CD4-positive, alpha-beta T cell (primary cell): ENCODE data around the gene IFNGR2. TPM values are rescaled to one million over a fixed set of nuclear protein-coding genes. Genes with fewer than 3 reads are reported as not detected.
A peak's percentile ranks its signal among the peaks of the same experiment; 100 is the strongest.
"Not testable (repeated sequence)": the region's sequence is repeated elsewhere in the genome, so short reads cannot be mapped to it uniquely, and the experiment has no call there.

Experiments used
- ATAC-seq: fragments of 200-7000 bp; cut with Tn5 transposase; one replicate; pipeline ENCODE4 v1.10.0; 2022; ENCODE audit warnings: mild to moderate bottlenecking; ENCODE audit not compliant: poor library complexity
- CTCF ChIA-PET: fragments of 350-600 bp; sonication (Branson Sonifier 250); formaldehyde crosslinking; loops from one replicate; lab custom pipeline; 2021; ENCODE audit warnings: antibody characterized with exemption, inconsistent platforms; lab: Charles Lee
- POLR2A ChIA-PET: fragments of 350-600 bp; sonication (Branson Sonifier 250); formaldehyde crosslinking; loops from one replicate; lab custom pipeline; 2021; ENCODE audit warnings: antibody characterized with exemption, inconsistent platforms; lab: Charles Lee
- DNase-seq, 14 experiments: peaks; one replicate each; pipeline ENCODE4 v3.0.0-alpha.2; 2013 to 2020; ENCODE audit warnings: mixed read lengths in 2 of 14
- H3K27ac ChIP-seq, 2 donors: one replicate each; pipeline versions ENCODE4 v1.5.1 to v1.7.0; 2013; ENCODE audit warnings: low read length in 2 of 2, low read depth in 1 of 2, mild to moderate bottlenecking in 1 of 2
- H3K27me3 ChIP-seq, 2 experiments: 1 replicate in 1 of 2; 2 replicates in 1 of 2; pipeline versions ENCODE4 v1.6.1 to v1.7.0; 2013; ENCODE audit warnings: low read length in 2 of 2, control low read depth in 1 of 2, mild to moderate bottlenecking in 1 of 2, moderate library complexity in 1 of 2; ENCODE audit not compliant: insufficient read depth in 2 of 2, control insufficient read depth in 1 of 2
- H3K36me3 ChIP-seq: one replicate; pipeline ENCODE4 v1.6.1; 2013; ENCODE audit warnings: low read length, control low read depth; ENCODE audit not compliant: insufficient read depth
- H3K4me1 ChIP-seq: one replicate; pipeline ENCODE4 v1.6.1; 2013; ENCODE audit warnings: low read length, control low read depth; ENCODE audit not compliant: insufficient read depth
- H3K4me3 ChIP-seq: one replicate; pipeline ENCODE4 v1.5.1; 2013; ENCODE audit warnings: mild to moderate bottlenecking, low read length, moderate library complexity
- H3K9me3 ChIP-seq, 2 experiments: 1 replicate in 1 of 2; 2 replicates in 1 of 2; pipeline versions ENCODE4 v1.6.1 to v1.7.0; 2013; ENCODE audit warnings: low read length in 2 of 2, mild to moderate bottlenecking in 2 of 2, control low read depth in 1 of 2, moderate library complexity in 1 of 2; ENCODE audit not compliant: control insufficient read depth in 1 of 2, insufficient read depth in 1 of 2
- H3K27ac Mint-ChIP-seq: one replicate; pipeline ENCODE4 v1.8.0; 2020; ENCODE audit warnings: mixed read lengths
- H3K27me3 Mint-ChIP-seq: one replicate; pipeline ENCODE4 v1.8.0; 2021; ENCODE audit warnings: mixed read lengths
- H3K36me3 Mint-ChIP-seq: one replicate; pipeline ENCODE4 v1.8.0; 2021; ENCODE audit warnings: low read depth, mixed read lengths
- H3K4me1 Mint-ChIP-seq: one replicate; pipeline ENCODE4 v1.8.0; 2021; ENCODE audit warnings: low read depth, mixed read lengths
- H3K4me3 Mint-ChIP-seq: one replicate; pipeline ENCODE4 v1.8.0; 2020; ENCODE audit warnings: mild to moderate bottlenecking, mixed read lengths
- H3K9me3 Mint-ChIP-seq: one replicate; pipeline ENCODE4 v1.8.0; 2020; ENCODE audit warnings: mixed read lengths
- intact Hi-C, 2 experiments: fragments of 100-400 bp; cut with DNase I in 1 of 2; cut with micrococcal nuclease in 1 of 2; formaldehyde crosslinking; loops; one replicate each; pipeline versions ENCODE4 v1.15.1 to v1.9.0; 2023 to 2025; cut with DNase I, micrococcal nuclease
- total RNA-seq, 174 experiments: library from RNA in 2 of 174; stranded (reverse) in 2 of 174; gene quantifications; one replicate each; pipeline ENCODE4 v1.2.3 and lab custom pipeline; 2021 to 2026
- TF ChIP-seq, protein P1 (sequence below): fragments of 200-600 bp; IDR thresholded peaks from one replicate; pipeline ENCODE4 v1.8.0; 2022; ENCODE audit warnings: antibody characterized with exemption, mild to moderate bottlenecking

The IFNGR2 gene
- total RNA-seq, 2 experiments from 2014 or later = 14.6 to 17.7 TPM

DNA sequence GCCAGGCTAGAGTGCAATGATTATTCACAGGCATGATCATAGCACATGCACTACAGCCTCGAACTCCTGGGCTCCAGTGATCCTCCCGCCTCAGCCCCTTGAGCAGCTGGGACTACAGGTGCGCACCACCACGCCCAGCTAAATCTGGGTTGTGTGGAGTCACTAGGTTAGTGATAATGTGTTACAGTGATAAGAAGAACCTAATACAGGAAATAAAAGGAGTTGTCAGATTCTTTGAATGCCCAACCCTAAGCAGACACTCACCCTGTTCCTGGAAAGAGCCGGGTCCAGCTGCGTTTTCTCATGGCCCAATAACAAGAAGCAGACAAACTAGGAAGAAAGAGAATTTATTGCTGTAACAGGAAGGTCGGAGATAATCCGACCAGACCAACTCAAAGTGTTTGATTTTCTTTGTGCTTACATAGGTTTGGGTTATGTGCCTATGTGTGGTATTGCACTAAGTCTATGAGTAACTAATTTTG is 8.8 kb downstream of the IFNGR2 start:
- peaks cover 54% of the 10 kb centered on the region for H3K4me1 Mint-ChIP-seq
- H3K36me3 ChIP-seq = peaks cover 29% of the 10 kb centered on the region
- H3K4me3 ChIP-seq = no peak overlapping the region
- ChIA-PET POLR2A (interaction anchor here (0.6 kb wide), 2 partner anchors 8 to 226 kb away, joined by 3 read pairs; no protein-coding TSS in a partner anchor), CTCF (interaction anchor here (1.5 kb wide), 1 partner anchor 28 kb away, joined by 3 read pairs; no protein-coding TSS in a partner anchor)
- H3K27me3 ChIP-seq = no peaks in the 10 kb centered on the region
- H3K9me3 Mint-ChIP-seq = no peaks in the 10 kb centered on the region
- TF ChIP-seq, protein P1, sequence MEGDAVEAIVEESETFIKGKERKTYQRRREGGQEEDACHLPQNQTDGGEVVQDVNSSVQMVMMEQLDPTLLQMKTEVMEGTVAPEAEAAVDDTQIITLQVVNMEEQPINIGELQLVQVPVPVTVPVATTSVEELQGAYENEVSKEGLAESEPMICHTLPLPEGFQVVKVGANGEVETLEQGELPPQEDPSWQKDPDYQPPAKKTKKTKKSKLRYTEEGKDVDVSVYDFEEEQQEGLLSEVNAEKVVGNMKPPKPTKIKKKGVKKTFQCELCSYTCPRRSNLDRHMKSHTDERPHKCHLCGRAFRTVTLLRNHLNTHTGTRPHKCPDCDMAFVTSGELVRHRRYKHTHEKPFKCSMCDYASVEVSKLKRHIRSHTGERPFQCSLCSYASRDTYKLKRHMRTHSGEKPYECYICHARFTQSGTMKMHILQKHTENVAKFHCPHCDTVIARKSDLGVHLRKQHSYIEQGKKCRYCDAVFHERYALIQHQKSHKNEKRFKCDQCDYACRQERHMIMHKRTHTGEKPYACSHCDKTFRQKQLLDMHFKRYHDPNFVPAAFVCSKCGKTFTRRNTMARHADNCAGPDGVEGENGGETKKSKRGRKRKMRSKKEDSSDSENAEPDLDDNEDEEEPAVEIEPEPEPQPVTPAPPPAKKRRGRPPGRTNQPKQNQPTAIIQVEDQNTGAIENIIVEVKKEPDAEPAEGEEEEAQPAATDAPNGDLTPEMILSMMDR = no peak
- no peaks in the 10 kb centered on the region for H3K9me3 ChIP-seq
- H3K4me3 Mint-ChIP-seq = no peak overlapping the region
- peak overlapping the region; percentile 64 for H3K27ac Mint-ChIP-seq
- intact Hi-C loops = no loop called here
- no peak overlapping the region for H3K27ac ChIP-seq
- H3K36me3 Mint-ChIP-seq = peaks cover 51% of the 10 kb centered on the region
- no peak for DNase-seq
- no peak for ATAC-seq
- H3K27me3 Mint-ChIP-seq = no peaks in the 10 kb centered on the region
- peaks cover 30% of the 10 kb centered on the region for H3K4me1 ChIP-seq

DNA sequence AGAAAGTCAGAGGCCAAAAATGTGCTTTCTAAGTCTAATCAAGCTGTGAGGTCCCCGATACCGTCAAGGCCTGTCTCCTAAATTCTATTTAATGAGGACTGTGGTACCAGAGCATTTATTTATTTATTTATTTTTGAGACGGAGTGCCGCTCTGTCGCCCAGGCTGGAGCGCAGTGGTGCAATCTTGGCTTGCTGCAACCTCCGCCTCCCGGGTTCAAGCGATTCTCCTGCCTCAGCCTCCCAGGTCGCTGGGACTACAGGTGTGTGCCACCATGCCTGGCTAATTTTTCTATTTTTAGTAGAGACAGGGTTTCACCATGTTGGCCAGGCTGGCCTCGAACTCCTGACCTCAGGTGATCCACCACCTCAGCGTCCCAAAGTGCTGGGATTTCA is 9.2 kb downstream of the IFNGR2 start:
- H3K4me3 ChIP-seq, H3K27ac ChIP-seq, H3K27me3 Mint-ChIP-seq, H3K4me3 Mint-ChIP-seq, H3K9me3 Mint-ChIP-seq, H3K27me3 ChIP-seq, intact Hi-C loops, ATAC-seq, H3K9me3 ChIP-seq, DNase-seq: not testable (repeated sequence)
- peaks cover 53% of the 10 kb centered on the region for H3K36me3 Mint-ChIP-seq
- H3K36me3 ChIP-seq = peaks cover 33% of the 10 kb centered on the region
- peak overlapping the region; percentile 64 for H3K27ac Mint-ChIP-seq
- ChIA-PET POLR2A (interaction anchor here (0.6 to 1.3 kb wide), 3 partner anchors 8 to 10 kb away, joined by 3 to 6 read pairs (median 3); partner anchors contain the start of gene IFNGR2), CTCF (interaction anchor here (1.5 kb wide), 1 partner anchor 28 kb away, joined by 3 read pairs; no protein-coding TSS in a partner anchor)
- peaks cover 50% of the 10 kb centered on the region for H3K4me1 Mint-ChIP-seq
- peaks cover 30% of the 10 kb centered on the region for H3K4me1 ChIP-seq

DNA sequence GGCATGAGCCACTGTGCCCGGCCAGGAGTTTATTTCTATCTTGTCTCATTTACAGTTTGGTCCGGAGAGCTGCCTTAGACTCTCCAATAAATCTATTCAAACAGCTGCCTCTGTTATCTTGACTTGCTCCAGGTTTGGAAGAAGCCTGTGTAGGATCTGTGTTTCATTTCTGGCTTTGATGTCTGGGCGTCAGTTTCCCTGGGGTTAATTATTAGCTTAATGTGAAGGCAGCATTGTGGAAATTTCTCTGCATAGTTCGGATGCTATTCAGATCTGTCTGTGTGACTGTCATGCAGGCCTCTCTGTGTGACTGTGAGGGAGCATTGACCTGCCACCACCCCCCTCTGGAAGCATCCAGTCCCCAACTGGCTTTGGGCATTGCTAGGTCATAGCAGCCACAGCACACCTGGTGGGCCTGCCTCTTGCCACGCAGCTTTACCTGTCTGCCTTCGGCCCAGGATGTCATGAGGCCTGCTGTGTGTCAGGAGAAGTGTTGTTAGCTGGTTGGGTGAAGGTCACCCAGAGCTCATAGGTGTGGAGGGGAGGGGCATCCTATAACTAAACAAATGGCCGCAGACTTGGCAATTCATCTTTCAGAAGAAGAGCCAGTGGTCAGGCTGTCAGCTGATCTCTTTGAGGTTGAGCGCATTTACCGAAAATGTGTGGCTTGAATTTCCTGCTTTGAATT is 9.8 kb downstream of the IFNGR2 start:
- H3K36me3 Mint-ChIP-seq = peaks cover 57% of the 10 kb centered on the region
- no peaks in the 10 kb centered on the region for H3K27me3 ChIP-seq
- H3K27ac ChIP-seq = no peak overlapping the region
- CTCF ChIA-PET = interaction anchor here (1.5 kb wide), 1 partner anchor 27 kb away, joined by 3 read pairs; no protein-coding TSS in a partner anchor
- TF ChIP-seq, protein P1 = no peak
- no peaks in the 10 kb centered on the region for H3K9me3 Mint-ChIP-seq
- ATAC-seq = no peak
- peak overlapping the region; percentile 78 for H3K27ac Mint-ChIP-seq
- no peak overlapping the region for H3K4me3 Mint-ChIP-seq
- peaks cover 30% of the 10 kb centered on the region for H3K4me1 ChIP-seq
- H3K36me3 ChIP-seq = peaks cover 35% of the 10 kb centered on the region
- no peak overlapping the region for H3K4me3 ChIP-seq
- no peaks in the 10 kb centered on the region for H3K9me3 ChIP-seq
- POLR2A ChIA-PET = interaction anchor here (1.0 to 1.5 kb wide), 4 partner anchors 9 to 130 kb away, joined by 3 to 6 read pairs (median 3); partner anchors contain the start of genes IFNGR2 and SON
- H3K27me3 Mint-ChIP-seq = no peaks in the 10 kb centered on the region
- no peak for DNase-seq
- peaks cover 47% of the 10 kb centered on the region for H3K4me1 Mint-ChIP-seq
- intact Hi-C loops = no loop called here
